ENCODE measurements around the gene PAX3.

DNA sequence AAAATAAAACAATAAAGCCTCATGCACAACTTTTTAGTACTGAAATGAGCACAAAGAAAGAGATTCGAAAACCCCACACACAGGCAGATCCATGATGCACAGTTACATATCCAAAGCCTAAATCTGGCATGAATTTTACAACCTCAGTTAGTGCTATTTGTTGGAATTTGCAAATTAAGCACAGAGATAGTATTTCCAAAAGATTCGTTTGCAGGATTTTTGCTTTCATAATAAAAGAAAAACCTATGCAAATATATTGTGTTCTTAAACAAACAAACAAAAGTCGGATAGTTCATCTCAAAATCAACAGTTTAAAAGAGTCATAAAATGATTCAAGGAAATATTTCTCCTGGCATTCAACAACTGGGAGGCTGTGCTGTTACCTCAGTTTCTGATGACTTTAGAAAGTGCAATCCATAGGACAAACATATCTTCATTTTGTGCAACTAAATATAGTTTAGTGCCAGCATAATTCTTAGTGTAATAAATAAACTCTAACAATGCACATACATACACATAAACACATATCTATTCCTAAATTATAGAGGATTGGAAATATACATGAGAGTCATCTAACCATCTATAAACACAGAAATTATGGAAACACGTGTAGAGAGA, 10.8 kb downstream of the PAX3 start:
- TF ChIP-seq POLR2AphosphoS5 (IDR thresholded peaks at IDR 0.05; ENCODE audit: low read depth, low read length) = no peak
- TF ChIP-seq FOXP2 (optimal IDR thresholded peaks at IDR 0.05; ENCODE audit: borderline replicate concordance, extremely low read depth, extremely low read length, insufficient read depth) = no peak
- TF ChIP-seq SIN3A (IDR thresholded peaks at IDR 0.05; ENCODE audit: borderline replicate concordance, insufficient read depth, low read length) = no peak
- no peak for TF ChIP-seq TAF1 (IDR thresholded peaks at IDR 0.05; ENCODE audit: borderline replicate concordance, insufficient read depth, low read length)
- no peak for TF ChIP-seq REST (IDR thresholded peaks at IDR 0.05; ENCODE audit: insufficient read depth in 1 of 2, low read depth in 2 of 2, low read length in 2 of 2)
